ENCODE measurements around the gene PRKG2.
"Not testable (repeated sequence)": the region's sequence is repeated elsewhere in the genome, so short reads cannot be mapped to it uniquely, and the experiment has no call there.

PRKG2 gene

GRCh38 chr4:81227138-81227537 lies 12.1 kb upstream of the PRKG2 start:
- H2AFZ ChIP-seq (ENCODE audit: insufficient read depth, low read length, poor library complexity), result no peak overlapping the region
- H3K4me1 ChIP-seq (ENCODE audit: control insufficient read depth in 1 of 2, insufficient read depth in 2 of 2, low read length in 2 of 2), result no peaks in the 10 kb centered on the region
- no peaks in the 10 kb centered on the region for H3K79me2 ChIP-seq (ENCODE audit: control insufficient read depth, insufficient read depth, low read length, poor library complexity)
- no peak overlapping the region for H3K23ac ChIP-seq (ENCODE audit: low read length)
- no peak overlapping the region for H4K91ac ChIP-seq (ENCODE audit: low read depth, low read length)
- no peak for DNase-seq
- H3K18ac ChIP-seq (ENCODE audit: low read length), result no peak overlapping the region
- H2BK120ac ChIP-seq (ENCODE audit: insufficient read depth, low read length, poor library complexity), result no peak overlapping the region
- no peaks in the 10 kb centered on the region for H3K27me3 ChIP-seq (ENCODE audit: insufficient read depth, low read length)
- no peak overlapping the region for H3K4me2 ChIP-seq (ENCODE audit: low read length)
- no peak overlapping the region for H4K12ac ChIP-seq (ENCODE audit: low read depth, low read length)
- H3K4ac ChIP-seq (ENCODE audit: low read depth, low read length), result no peak overlapping the region
- H3K36me3 ChIP-seq (ENCODE audit: control insufficient read depth in 1 of 2, insufficient read depth in 2 of 2, low read length in 2 of 2), result no peaks in the 10 kb centered on the region
- H3K14ac ChIP-seq (ENCODE audit: low read length), result no peak overlapping the region
- WGBS (ENCODE audit: extremely low coverage, insufficient coverage, insufficient read length), result no CpG with 5 or more reads among the region's 4 CpGs
- no peak overlapping the region for H3K27ac ChIP-seq (ENCODE audit: low read depth, low read length)
- no peak overlapping the region for H2BK5ac ChIP-seq (ENCODE audit: low read depth, low read length, poor library complexity)
- no peak overlapping the region for H2AK5ac ChIP-seq (ENCODE audit: low read length)
- no peak overlapping the region for H3K4me3 ChIP-seq (ENCODE audit: low read depth, low read length)
- no peaks in the 10 kb centered on the region for H3K79me1 ChIP-seq (ENCODE audit: low read length)
- H3K9me3 ChIP-seq (ENCODE audit: insufficient read depth, low read depth, low read length), result peaks cover 8% of the 10 kb centered on the region
- no peak overlapping the region for H3K9ac ChIP-seq (ENCODE audit: low read length)
- no peak overlapping the region for H2BK12ac ChIP-seq (ENCODE audit: low read length)
- no peak overlapping the region for H4K8ac ChIP-seq (ENCODE audit: low read depth, low read length)

DNA sequence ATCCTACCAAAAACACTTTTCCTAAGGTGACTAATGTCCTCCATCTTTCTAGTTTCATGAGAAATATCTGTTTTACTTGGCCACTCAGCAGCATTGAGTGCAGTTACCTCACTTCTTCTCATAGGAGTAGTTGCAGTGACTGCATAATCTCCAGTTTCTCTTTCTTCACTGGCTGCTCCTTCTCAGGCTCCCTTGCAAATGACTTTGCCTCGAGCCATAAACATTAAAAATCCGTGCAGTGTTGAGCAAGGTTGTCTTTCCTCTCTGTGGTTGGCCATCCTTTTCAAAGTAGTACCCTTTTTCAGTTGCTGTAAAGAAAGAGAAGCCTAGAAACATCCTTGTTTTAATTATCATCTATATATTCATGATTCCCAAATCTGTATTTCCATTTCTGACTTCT lies 10.2 kb upstream of the PRKG2 start:
- Histone ChIP-seq H4K8ac (ENCODE audit: low read depth, low read length) (no peak overlapping the region), H2AFZ (ENCODE audit: insufficient read depth, low read length, poor library complexity) (no peak overlapping the region), H2BK12ac (ENCODE audit: low read length) (no peak overlapping the region), H2AK5ac (ENCODE audit: low read length) (no peak overlapping the region), H3K27ac (ENCODE audit: low read depth, low read length) (no peak overlapping the region), H3K79me2 (ENCODE audit: control insufficient read depth, insufficient read depth, low read length, poor library complexity) (no peaks in the 10 kb centered on the region), H3K36me3 (ENCODE audit: control insufficient read depth in 1 of 2, insufficient read depth in 2 of 2, low read length in 2 of 2) (no peaks in the 10 kb centered on the region), H3K79me1 (ENCODE audit: low read length) (no peaks in the 10 kb centered on the region), H3K4me1 (ENCODE audit: control insufficient read depth in 1 of 2, insufficient read depth in 2 of 2, low read length in 2 of 2) (no peaks in the 10 kb centered on the region), H3K4ac (ENCODE audit: low read depth, low read length) (no peak overlapping the region), H3K27me3 (ENCODE audit: insufficient read depth, low read length) (no peaks in the 10 kb centered on the region), H3K14ac (ENCODE audit: low read length) (no peak overlapping the region), H4K12ac (ENCODE audit: low read depth, low read length) (no peak overlapping the region), H2BK120ac (ENCODE audit: insufficient read depth, low read length, poor library complexity) (no peak overlapping the region), H3K4me3 (ENCODE audit: low read depth, low read length) (no peak overlapping the region), H4K91ac (ENCODE audit: low read depth, low read length) (no peak overlapping the region), H3K9me3 (ENCODE audit: insufficient read depth, low read depth, low read length) (peaks cover 2% of the 10 kb centered on the region), H2BK5ac (ENCODE audit: low read depth, low read length, poor library complexity) (no peak overlapping the region), H3K18ac (ENCODE audit: low read length) (no peak overlapping the region), H3K23ac (ENCODE audit: low read length) (no peak overlapping the region), H3K4me2 (ENCODE audit: low read length) (no peak overlapping the region), H3K9ac (ENCODE audit: low read length) (no peak overlapping the region)
- WGBS (ENCODE audit: extremely low coverage, insufficient coverage, insufficient read length), result no CpG with 5 or more reads among the region's 2 CpGs
- DNase-seq, result no peak

- H3K9ac ChIP-seq (ENCODE audit: low read length); H3K23ac ChIP-seq (ENCODE audit: low read length); H3K4ac ChIP-seq (ENCODE audit: low read depth, low read length); H3K27me3 ChIP-seq (ENCODE audit: insufficient read depth, low read length); H2BK5ac ChIP-seq (ENCODE audit: low read depth, low read length, poor library complexity); H2BK12ac ChIP-seq (ENCODE audit: low read length); H3K27ac ChIP-seq (ENCODE audit: low read depth, low read length); H3K36me3 ChIP-seq (ENCODE audit: control insufficient read depth in 1 of 2, insufficient read depth in 2 of 2, low read length in 2 of 2); H2BK120ac ChIP-seq (ENCODE audit: insufficient read depth, low read length, poor library complexity); DNase-seq; H3K79me1 ChIP-seq (ENCODE audit: low read length); H3K14ac ChIP-seq (ENCODE audit: low read length); H3K4me2 ChIP-seq (ENCODE audit: low read length); H2AFZ ChIP-seq (ENCODE audit: insufficient read depth, low read length, poor library complexity); H4K91ac ChIP-seq (ENCODE audit: low read depth, low read length); H2AK5ac ChIP-seq (ENCODE audit: low read length); H3K4me3 ChIP-seq (ENCODE audit: low read depth, low read length); H4K8ac ChIP-seq (ENCODE audit: low read depth, low read length); H3K79me2 ChIP-seq (ENCODE audit: control insufficient read depth, insufficient read depth, low read length, poor library complexity); H3K9me3 ChIP-seq (ENCODE audit: insufficient read depth, low read depth, low read length); H3K18ac ChIP-seq (ENCODE audit: low read length); H3K4me1 ChIP-seq (ENCODE audit: control insufficient read depth in 1 of 2, insufficient read depth in 2 of 2, low read length in 2 of 2); H4K12ac ChIP-seq (ENCODE audit: low read depth, low read length): not testable (repeated sequence)
Measured at GRCh38 chr4:81222082-81222472, 7.1 kb upstream of the PRKG2 start.

DNA sequence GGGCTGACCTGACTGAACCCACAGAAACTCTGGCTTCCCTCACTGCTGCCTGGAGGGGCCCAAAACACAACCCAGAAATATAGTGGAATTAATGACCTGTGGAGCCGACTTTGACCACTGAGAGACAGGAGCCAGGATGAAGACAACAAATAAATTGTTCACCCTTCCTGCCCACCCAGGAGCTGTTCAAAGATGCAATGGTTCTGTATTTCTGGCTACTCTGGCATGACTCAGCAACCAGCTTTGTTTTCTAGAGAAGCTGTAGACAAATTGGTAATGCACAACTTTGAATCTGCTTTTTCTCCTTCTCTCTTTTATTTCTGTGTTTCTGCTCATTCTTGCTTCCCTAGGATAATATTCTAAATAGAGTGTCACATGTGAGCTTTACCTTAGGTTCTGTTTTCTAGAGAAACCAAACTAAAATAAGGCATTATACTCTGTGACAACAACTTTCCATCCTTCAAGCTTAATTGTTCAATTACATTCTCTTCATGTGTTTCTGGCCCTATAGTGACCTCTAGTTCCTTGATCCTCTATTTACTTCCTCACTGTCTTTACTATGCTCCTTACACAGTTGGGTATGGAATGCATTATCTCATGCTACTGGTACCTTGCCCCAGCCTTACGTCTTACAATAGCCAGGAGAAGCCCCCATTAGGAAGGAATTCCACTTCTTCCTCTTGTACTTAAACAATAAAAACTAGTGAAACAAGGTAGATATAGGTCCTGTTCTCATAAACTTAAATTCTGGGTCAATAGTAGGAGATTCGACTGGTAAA lies 6.5 kb upstream of the PRKG2 start:
- peaks cover 2% of the 10 kb centered on the region for H3K9me3 ChIP-seq (ENCODE audit: insufficient read depth, low read depth, low read length)
- H2AFZ ChIP-seq (ENCODE audit: insufficient read depth, low read length, poor library complexity), result no peak overlapping the region
- no peak overlapping the region for H2BK5ac ChIP-seq (ENCODE audit: low read depth, low read length, poor library complexity)
- H4K12ac ChIP-seq (ENCODE audit: low read depth, low read length), result no peak overlapping the region
- no peak overlapping the region for H2AK5ac ChIP-seq (ENCODE audit: low read length)
- no peaks in the 10 kb centered on the region for H3K36me3 ChIP-seq (ENCODE audit: control insufficient read depth in 1 of 2, insufficient read depth in 2 of 2, low read length in 2 of 2)
- H3K4me2 ChIP-seq (ENCODE audit: low read length), result no peak overlapping the region
- no peak overlapping the region for H3K4ac ChIP-seq (ENCODE audit: low read depth, low read length)
- no CpG with 5 or more reads among the region's 3 CpGs for WGBS (ENCODE audit: extremely low coverage, insufficient coverage, insufficient read length)
- no peak overlapping the region for H3K23ac ChIP-seq (ENCODE audit: low read length)
- no peaks in the 10 kb centered on the region for H3K79me1 ChIP-seq (ENCODE audit: low read length)
- H2BK120ac ChIP-seq (ENCODE audit: insufficient read depth, low read length, poor library complexity), result no peak overlapping the region
- H3K4me1 ChIP-seq (ENCODE audit: control insufficient read depth in 1 of 2, insufficient read depth in 2 of 2, low read length in 2 of 2), result no peaks in the 10 kb centered on the region
- no peak overlapping the region for H2BK12ac ChIP-seq (ENCODE audit: low read length)
- no peak overlapping the region for H4K91ac ChIP-seq (ENCODE audit: low read depth, low read length)
- peaks cover 2% of the 10 kb centered on the region for H3K27me3 ChIP-seq (ENCODE audit: insufficient read depth, low read length)
- no peak overlapping the region for H3K27ac ChIP-seq (ENCODE audit: low read depth, low read length)
- no peak for DNase-seq
- H4K8ac ChIP-seq (ENCODE audit: low read depth, low read length), result no peak overlapping the region
- H3K79me2 ChIP-seq (ENCODE audit: control insufficient read depth, insufficient read depth, low read length, poor library complexity), result no peaks in the 10 kb centered on the region
- H3K14ac ChIP-seq (ENCODE audit: low read length), result no peak overlapping the region
- no peak overlapping the region for H3K9ac ChIP-seq (ENCODE audit: low read length)
- H3K4me3 ChIP-seq (ENCODE audit: low read depth, low read length), result no peak overlapping the region
- no peak overlapping the region for H3K18ac ChIP-seq (ENCODE audit: low read length)
